ENCODE measurements around the gene KIAA0586.

KIAA0586 gene

GRCh38 chr14:58555647-58556046 is 128.1 kb downstream of the KIAA0586 start:
- TF ChIP-seq CTCF (conservative IDR thresholded peaks at IDR 0.05; ENCODE audit: low read depth, low read length), result no peak
- Histone ChIP-seq H4K20me1 (ENCODE audit: insufficient read depth) (no peaks in the 10 kb centered on the region), H3K4me2 (no peak overlapping the region), H3K27me3 (ENCODE audit: insufficient read depth, low read depth) (no peaks in the 10 kb centered on the region), H3K9ac (no peak overlapping the region), H3K4me1 (ENCODE audit: low read depth, poor library complexity, severe bottlenecking) (no peaks in the 10 kb centered on the region), H3K36me3 (ENCODE audit: insufficient read depth) (no peaks in the 10 kb centered on the region), H3K27ac (no peak overlapping the region), H3K79me2 (ENCODE audit: insufficient read depth, low read depth) (no peaks in the 10 kb centered on the region), H2AFZ (ENCODE audit: low read depth) (no peak overlapping the region), H3K4me3 (IDR thresholded peaks at IDR 0.05; ENCODE audit: insufficient read depth, low read depth, low read length) (no peak overlapping the region)

- no peak overlapping the region for H3K27ac ChIP-seq
- H3K4me2 ChIP-seq, result no peak overlapping the region
- no peak overlapping the region for H3K9ac ChIP-seq
- no peak for TF ChIP-seq CTCF (conservative IDR thresholded peaks at IDR 0.05; ENCODE audit: low read depth, low read length)
- H3K4me3 ChIP-seq (IDR thresholded peaks at IDR 0.05; ENCODE audit: insufficient read depth, low read depth, low read length), result no peak overlapping the region
- H3K79me2 ChIP-seq (ENCODE audit: insufficient read depth, low read depth), result no peaks in the 10 kb centered on the region
- no peaks in the 10 kb centered on the region for H3K36me3 ChIP-seq (ENCODE audit: insufficient read depth)
- no peaks in the 10 kb centered on the region for H3K4me1 ChIP-seq (ENCODE audit: low read depth, poor library complexity, severe bottlenecking)
- no peaks in the 10 kb centered on the region for H4K20me1 ChIP-seq (ENCODE audit: insufficient read depth)
- H2AFZ ChIP-seq (ENCODE audit: low read depth), result no peak overlapping the region
- H3K27me3 ChIP-seq (ENCODE audit: insufficient read depth, low read depth), result no peaks in the 10 kb centered on the region
Measured at GRCh38 chr14:58557242-58557641, 129.7 kb downstream of the KIAA0586 start.

GRCh38 chr14:58560208-58560607 is 132.7 kb downstream of the KIAA0586 start:
- no peaks in the 10 kb centered on the region for H3K36me3 ChIP-seq (ENCODE audit: insufficient read depth)
- no peaks in the 10 kb centered on the region for H4K20me1 ChIP-seq (ENCODE audit: insufficient read depth)
- no peak overlapping the region for H2AFZ ChIP-seq (ENCODE audit: low read depth)
- no peak overlapping the region for H3K4me2 ChIP-seq
- no peaks in the 10 kb centered on the region for H3K27me3 ChIP-seq (ENCODE audit: insufficient read depth, low read depth)
- no peaks in the 10 kb centered on the region for H3K4me1 ChIP-seq (ENCODE audit: low read depth, poor library complexity, severe bottlenecking)
- H3K27ac ChIP-seq, result no peak overlapping the region
- TF ChIP-seq CTCF (conservative IDR thresholded peaks at IDR 0.05; ENCODE audit: low read depth, low read length), result no peak
- H3K4me3 ChIP-seq (IDR thresholded peaks at IDR 0.05; ENCODE audit: insufficient read depth, low read depth, low read length), result no peak overlapping the region
- no peaks in the 10 kb centered on the region for H3K79me2 ChIP-seq (ENCODE audit: insufficient read depth, low read depth)
- H3K9ac ChIP-seq, result no peak overlapping the region

GRCh38 chr14:58562141-58562540 is 134.6 kb downstream of the KIAA0586 start:
- H3K9ac ChIP-seq, result no peak overlapping the region
- H4K20me1 ChIP-seq (ENCODE audit: insufficient read depth), result no peaks in the 10 kb centered on the region
- H3K4me2 ChIP-seq, result no peak overlapping the region

More at GRCh38 chr14:58562141-58562540, 134.6 kb downstream of the KIAA0586 start:
- H3K4me1 ChIP-seq (ENCODE audit: low read depth, poor library complexity, severe bottlenecking), result no peaks in the 10 kb centered on the region
- no peaks in the 10 kb centered on the region for H3K27me3 ChIP-seq (ENCODE audit: insufficient read depth, low read depth)
- no peak overlapping the region for H3K27ac ChIP-seq
- no peaks in the 10 kb centered on the region for H3K36me3 ChIP-seq (ENCODE audit: insufficient read depth)
- H3K4me3 ChIP-seq (IDR thresholded peaks at IDR 0.05; ENCODE audit: insufficient read depth, low read depth, low read length), result no peak overlapping the region
- no peaks in the 10 kb centered on the region for H3K79me2 ChIP-seq (ENCODE audit: insufficient read depth, low read depth)
- TF ChIP-seq CTCF (conservative IDR thresholded peaks at IDR 0.05; ENCODE audit: low read depth, low read length), result no peak
- H2AFZ ChIP-seq (ENCODE audit: low read depth), result no peak overlapping the region
